HG03520 (cell line): Measurements from ENCODE around the gene GDPD2.
"Not testable (repeated sequence)": the region's sequence is repeated elsewhere in the genome, so short reads cannot be mapped to it uniquely, and the experiment has no call there.

ENCODE experiments used
- ATAC-seq: cut with Tn5 transposase; IDR thresholded peaks from one replicate; pipeline ENCODE4 v1.9.1; 2021; ENCODE audit warnings: mild to moderate bottlenecking, moderate library complexity; ENCODE audit not compliant: unreplicated experiment

Gene GDPD2, protein sequence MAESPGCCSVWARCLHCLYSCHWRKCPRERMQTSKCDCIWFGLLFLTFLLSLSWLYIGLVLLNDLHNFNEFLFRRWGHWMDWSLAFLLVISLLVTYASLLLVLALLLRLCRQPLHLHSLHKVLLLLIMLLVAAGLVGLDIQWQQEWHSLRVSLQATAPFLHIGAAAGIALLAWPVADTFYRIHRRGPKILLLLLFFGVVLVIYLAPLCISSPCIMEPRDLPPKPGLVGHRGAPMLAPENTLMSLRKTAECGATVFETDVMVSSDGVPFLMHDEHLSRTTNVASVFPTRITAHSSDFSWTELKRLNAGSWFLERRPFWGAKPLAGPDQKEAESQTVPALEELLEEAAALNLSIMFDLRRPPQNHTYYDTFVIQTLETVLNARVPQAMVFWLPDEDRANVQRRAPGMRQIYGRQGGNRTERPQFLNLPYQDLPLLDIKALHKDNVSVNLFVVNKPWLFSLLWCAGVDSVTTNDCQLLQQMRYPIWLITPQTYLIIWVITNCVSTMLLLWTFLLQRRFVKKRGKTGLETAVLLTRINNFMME

DNA sequence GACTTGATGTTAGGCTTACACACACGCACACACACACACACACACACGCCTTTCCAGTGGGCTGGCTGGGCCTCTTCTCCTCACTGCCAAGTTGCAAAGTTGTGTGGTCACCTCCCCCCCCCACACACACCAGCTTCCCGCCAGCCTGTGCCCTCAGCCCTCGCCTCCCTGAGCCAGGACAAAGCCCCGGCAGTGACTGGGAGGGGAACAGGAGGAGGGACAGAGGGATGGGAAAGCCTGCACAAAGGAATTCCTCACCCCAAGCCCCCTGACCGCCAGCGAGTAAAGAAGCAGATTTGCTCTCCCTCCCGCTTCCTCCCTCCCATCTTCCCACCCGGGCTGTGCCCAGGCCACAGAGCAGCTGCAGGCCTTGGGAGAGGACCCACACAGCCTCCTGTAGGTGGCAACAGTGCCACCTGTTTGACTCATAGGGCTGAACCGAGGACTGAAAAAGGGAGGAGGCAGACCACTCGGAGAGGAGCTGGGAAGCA is at the start of gene GDPD2:
Gene GDPD2 (plus strand): TSS at position 464 of the 491 bp plus-strand sequence. CDS start 1,671 bp downstream, outside the sequence.
- no peak for ATAC-seq

DNA sequence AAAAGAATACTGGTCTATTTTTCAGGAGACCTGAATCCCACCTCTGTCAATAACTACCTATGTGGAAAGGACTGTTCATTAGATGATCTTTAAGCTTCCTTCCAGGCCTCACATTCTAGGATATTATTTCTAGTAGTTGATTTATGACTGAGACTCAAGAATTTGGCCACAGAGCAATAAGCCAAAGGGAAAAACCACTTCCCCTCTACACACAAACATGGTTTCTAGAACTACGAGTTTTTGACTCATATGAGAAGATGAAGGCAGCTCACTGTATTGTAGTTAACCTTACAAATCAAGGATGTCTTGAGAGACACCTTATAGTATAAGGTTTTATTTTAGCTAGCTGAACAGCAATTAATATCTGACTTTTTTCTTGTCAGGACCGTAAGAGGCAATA is 36.9 kb upstream of the GDPD2 start:
- ATAC-seq = no peak

DNA sequence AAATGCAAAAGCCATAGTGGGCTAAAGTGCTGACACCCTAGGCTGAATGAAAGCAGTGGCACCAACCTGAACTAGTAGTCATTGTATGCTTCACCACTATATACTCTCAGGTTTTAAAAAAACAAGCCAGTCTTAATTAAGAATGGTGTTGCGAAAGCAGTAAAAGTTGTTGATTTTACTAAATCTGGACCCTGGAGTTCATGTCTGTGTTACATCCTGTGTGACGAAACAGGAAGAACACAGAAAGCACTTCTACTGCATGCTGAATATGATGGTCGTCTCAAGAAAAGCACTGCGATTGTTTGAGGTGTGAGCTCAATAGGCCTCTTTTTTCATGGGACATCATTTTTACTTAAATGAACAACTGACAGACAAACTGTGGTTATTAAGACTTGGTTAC is 24.2 kb upstream of the GDPD2 start:
- ATAC-seq = no peak

DNA sequence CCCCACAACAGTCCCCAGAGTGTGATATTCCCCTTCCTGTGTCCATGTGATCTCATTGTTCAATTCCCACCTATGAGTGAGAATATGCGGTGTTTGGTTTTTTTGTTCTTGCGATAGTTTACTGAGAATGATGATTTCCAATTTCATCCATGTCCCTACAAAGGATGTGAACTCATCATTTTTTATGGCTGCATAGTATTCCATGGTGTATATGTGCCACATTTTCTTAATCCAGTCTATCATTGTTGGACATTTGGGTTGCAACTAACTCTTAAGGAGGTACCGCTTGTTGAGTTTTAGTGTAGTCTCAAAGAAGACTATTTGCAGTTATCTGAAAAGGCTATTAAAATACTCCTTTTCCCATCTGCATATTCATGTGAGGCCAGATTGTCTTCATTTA is 22.9 kb upstream of the GDPD2 start:
- ATAC-seq = not testable (repeated sequence)

DNA sequence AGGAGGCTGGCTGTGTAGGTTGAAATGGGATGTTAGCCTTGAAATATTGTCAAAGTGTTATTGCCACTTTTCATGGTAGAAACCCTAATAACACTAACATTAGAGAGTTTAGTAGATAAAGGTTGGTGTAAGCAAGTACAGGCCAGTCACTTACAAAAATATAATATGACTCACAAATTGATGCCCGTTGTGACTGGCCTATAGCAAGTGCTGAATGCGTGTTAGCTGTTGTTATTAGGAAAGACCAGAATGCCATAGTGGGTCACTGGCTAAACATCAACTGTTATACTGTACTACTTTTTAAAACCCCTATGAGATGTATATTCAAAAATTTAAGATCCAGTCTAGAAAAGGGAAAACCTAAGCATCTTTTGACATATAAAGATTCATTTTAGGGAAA is 20.4 kb upstream of the GDPD2 start:
- no peak for ATAC-seq

DNA sequence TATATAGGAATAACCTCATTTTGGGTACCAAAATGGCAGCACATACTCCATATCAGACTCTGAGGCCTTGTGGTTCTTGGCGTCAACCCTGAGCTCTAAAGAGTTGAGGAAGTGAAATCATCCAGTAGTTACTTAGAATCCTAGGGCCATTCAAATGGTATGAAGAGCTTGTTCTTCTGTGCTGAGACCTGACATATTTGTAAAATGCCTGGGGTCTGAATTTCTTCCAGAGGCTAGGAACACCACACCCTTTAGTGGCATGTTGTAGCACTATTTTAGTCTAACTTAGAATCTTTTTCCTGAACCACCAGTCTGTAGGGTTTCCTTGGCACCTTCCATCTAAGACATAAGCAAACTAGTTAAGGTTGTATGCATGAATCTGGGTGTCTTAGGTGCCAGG is 18.1 kb upstream of the GDPD2 start:
- ATAC-seq = no peak

DNA sequence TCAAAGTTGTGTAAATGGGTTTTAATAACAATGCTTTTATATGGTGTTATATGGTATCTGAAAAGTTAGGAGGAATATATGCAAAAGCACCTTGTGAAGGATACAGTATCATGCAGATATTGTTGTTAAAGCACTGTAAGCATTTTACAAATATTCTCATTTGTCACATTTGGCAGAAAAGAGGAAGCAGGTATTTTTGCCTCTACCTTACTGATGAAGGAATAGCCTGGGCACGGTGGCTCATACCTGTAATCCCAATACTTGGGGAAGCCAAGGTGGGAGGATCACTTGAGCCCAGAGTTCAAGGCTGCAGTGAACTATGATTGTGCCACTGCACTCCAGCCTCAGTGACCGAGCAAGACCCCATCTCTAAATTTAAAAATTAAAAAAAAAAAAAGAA is 12.2 kb upstream of the GDPD2 start:
- no peak for ATAC-seq

DNA sequence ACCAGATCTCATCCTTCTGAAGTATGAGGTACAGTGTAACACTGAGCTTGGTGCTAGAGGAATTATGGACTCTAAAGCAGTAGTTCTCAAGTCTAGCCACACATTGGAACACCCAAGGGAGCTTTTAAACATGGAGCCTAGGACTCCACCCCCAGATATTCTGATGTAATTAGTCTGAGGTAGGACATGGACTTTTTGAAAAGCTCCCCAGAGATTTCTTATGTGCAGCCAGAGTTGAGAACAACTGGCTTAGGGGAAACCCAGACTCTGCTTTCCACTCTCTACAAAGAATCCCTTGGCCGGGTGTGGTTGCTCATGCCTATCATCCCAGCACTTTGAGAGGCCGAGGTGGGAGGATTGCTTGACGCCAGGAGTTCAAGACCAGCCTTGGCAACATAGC is 11.6 kb upstream of the GDPD2 start:
- ATAC-seq = no peak

DNA sequence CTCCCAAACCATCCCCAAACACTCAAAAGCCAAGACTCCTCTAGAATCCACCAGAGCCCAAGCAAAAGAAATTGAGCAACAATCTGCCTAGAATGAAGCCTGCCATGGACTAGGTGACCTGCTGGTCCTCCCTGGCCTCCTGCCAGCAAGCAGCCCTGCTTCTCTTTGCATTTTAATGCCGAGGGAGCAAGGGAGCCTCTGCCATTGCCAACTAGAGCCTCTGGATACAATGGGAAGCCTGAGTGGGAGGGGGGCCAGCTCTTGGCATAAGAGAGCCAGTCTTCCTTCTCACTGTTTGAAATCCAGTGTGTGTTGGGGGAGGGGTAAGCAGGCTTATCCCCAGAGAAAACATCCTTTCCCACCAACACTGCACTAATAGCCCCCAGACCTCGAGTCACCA is 1.5 kb upstream of the GDPD2 start:
- ATAC-seq = no peak

DNA sequence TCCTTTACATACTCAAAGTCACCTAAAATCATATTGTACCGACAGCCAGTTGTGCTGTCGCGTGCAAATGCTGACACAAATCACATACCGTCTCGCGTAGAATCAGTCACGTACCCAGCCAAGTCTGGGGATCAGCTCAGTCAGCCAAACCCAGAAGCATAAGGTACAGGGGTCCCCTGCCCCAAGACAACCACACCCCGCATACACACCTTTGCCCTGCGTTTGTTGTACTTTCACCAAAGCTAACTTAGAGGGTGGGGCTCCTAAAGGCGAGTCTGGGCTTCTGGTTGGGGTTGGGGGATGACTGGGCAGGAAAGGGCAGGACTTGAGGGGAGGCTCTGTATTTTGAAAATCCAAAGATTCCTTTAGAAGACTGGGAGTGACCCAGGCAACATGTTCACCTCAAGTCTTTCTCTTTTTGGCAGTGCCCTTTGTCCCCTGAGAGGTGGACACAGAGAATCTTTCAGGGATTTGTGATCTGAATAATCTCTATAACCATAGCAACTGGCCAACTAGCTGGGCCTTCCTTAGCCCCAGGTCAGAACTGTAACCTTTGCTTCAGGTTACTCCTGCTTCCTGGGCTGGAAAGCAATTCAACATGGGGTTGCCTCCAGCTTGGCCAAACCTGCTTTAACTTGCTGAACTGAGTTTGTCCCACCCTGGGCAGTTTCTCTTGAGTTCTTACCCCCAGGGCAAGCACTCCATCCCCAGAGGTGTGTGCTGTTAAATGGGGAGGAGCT is 992 bp downstream of the GDPD2 start:
- no peak for ATAC-seq

DNA sequence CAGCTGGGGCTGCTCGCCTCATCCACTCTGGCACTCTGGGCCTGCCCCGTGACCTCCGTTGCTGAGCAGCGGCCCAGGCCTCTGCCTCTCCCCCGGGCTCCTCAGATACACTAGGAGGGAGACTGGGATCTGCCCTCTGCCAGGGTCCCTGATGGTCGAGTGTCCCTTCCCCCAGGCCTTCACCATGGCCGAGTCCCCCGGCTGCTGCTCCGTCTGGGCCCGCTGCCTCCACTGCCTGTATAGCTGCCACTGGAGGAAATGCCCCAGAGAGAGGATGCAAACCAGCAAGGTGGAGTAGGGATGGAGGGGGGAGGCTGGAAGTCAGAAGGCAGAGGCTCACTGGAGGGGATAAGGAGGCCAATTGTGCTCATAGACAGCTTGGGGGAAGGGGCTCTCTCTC is 1.7 kb downstream of the GDPD2 start:
- ATAC-seq = no peak

DNA sequence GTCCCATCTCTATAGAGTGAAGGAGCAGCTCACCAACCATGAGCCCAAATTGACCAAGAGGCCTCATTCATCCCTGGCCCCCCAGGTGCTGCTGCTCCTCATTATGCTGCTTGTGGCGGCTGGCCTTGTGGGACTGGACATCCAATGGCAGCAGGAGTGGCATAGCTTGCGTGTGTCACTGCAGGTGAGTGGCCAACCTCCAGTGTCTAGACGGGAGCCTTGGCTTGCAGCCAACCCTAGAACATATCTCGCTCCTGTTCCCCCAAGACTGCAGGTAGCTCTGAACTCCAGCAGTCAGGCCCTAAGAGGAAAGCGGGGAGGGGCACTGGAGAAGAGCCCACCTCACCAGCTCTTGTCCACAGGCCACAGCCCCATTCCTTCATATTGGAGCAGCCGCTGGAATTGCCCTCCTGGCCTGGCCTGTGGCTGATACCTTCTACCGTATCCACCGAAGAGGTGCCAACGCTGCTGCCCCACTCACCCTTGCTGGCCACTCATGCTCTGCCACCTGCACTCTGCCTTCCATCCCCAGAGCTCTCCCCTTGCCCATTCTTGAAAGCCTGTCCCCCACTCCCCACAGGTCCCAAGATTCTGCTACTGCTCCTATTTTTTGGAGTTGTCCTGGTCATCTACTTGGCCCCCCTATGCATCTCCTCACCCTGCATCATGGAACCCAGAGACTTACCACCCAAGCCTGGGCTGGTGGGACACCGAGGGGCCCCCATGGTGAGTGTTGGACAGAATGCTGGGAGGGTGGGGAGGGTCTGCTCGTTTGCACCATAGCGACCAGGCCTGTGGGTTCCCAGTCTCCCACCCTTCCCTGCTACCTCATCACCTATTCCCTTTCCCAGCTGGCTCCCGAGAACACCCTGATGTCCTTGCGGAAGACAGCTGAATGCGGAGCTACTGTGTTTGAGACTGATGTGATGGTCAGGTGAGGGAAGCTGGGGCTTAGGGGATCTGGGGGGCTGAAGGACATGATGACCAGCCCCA is 3.5 kb downstream of the GDPD2 start:
- ATAC-seq = no peak

DNA sequence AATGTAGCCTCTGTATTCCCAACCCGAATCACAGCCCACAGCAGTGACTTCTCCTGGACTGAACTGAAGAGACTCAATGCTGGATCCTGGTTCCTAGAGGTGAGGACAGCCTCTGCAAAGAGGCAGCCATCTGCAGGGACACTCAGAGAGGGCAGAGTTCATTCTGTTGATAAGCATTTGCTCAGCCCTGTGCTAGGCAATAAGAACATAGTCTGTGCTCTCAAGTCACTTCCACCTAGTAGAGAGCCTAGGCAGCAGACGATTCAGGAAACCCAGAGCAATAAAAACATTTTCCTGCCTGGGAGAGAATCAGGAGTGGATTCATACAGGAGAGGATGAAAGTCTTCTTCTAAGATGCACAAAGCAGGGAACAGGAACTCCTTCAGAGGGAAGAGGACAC is 4.3 kb downstream of the GDPD2 start:
- no peak for ATAC-seq

DNA sequence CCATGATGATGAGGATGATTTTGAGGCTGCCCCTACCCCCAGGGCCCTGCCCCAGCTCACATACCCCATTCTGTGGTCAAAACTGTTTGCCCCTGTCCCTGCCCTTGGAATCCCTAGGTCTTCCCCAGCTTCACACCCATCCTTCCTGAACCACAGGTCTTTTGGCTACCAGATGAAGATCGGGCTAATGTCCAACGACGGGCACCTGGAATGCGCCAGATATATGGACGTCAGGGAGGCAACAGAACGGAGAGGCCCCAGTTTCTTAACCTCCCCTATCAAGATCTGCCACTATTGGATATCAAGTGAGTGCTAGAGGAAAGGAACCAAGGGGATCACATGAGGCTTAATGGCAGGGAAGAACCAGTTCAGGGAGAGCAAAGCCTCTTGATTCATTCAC is 6.6 kb downstream of the GDPD2 start:
- no peak for ATAC-seq

DNA sequence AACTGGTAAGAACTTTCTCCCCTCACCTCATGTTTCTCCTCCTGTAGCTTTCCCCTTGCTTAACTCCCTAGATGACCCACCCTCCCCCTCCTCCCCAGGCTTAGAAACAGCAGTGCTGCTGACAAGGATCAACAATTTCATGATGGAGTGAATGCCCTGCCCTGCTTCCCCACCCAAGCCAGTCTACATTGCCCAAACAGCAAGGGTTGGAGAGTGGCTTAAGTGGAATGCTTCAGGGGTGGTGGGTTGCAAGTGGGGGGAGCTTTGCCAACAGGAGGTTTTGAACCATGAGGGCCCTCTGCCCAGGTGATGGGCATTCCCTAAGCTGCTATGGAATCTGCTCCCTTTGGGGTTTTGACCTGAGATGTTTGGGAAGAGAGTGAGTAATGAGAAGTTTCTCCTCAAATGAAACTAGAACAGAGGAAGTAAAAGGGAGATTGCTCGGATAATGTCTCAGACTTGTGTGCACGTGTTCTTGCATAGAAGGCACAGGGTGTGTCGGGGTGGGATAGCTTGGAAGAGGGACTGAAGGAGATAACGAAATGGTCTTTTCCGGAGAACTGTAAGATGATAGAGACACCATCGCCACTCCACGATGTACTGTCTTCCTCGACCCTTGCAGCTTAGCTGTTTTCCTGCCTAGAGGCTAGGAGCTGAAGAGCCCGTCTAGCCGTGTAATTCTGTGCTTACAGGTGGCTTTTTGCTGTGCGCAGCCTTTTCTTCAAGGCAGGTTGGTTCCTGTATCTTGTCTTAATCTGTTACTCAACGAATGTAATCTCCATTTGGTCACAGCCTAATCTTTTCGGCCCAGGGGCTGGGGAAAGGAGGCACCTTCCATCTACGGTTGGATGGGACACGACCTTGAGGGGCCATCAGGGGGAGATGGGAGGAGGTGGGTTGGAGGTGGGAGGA is 10.1 kb downstream of the GDPD2 start:
- ATAC-seq = peak; percentile 8

DNA sequence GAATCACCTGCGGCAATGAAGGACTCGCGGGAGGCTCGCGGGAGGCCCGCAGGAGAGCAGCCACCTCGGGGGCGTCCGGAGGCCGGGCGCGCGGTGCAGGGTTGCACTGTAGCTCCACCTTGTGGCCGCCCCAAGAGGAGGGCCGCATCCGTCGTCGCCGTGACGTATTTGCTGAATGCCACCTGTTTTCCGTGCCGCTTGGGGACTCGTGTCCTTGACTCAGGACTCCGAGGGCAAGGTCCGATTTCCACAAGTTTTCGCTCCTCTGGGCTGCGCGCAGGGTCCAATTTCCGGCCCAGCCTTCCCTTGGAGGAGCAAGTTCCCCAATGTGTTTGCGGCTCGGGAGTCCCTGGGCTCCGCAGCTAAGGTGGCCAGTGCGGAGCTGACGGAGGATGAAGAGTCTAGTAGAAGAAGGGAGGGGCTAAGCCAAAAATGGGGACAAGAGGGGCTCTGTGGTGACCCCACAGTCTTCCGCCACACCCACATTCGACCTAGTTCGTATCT is 10.8 kb downstream of the GDPD2 start:
- peak; percentile 65 for ATAC-seq

DNA sequence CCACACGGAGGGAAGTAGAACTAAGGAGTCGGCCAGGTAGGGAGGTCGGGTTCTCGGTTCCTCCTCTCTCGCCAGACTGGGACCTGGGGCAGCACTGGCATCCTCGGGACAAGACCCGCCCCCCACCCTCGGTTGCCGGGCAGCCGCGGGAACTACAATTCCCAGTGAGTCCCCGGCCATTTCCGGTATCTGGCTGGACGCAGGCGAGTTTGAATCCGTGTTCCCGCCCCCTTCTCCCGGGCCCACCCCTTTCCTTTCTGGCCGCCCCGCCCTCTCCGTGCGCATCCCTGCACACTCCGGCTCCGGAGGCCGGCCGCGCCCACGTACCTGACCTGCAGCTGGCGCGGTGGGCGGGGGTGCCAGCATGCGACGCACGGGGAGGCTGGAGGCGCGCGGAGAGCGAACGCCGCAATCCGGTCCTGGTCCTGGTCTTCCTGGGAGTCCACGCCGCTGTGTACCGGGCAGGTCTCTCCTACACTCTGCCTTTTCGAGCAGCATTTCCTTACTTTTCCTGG is 11.3 kb downstream of the GDPD2 start:
- peak; percentile 37 for ATAC-seq

DNA sequence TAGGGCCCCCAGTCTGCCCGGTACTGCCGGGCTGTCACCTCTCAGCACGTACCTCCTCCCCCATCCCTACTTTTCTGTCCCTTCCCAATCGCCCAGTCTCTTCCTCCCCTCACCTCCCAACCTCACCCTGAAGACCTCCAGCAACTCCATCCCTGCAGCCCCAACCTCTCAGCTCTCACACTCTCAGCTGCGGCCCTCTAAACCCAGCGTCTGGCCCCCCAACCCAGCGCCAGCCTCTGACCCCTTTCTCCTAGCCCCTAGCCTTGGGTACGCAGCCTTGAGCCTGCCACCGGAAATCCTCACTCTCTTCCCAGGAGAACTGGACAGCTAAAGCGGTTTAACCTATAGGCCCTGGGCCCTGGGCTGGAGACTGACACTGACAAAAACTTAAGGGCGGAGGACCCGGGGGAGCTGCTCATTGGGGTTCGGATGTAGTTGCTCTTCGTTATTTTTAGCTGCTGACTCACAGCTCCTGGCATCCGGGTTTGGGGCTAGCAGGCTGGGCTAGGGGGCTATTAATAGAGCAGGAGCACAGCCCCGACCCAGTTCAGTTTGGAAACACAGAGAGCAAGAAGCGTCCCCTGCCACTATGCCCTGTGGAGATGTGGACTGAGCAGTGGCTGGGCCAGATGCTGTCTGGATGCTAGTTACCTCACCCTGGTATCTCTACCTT is 11.9 kb downstream of the GDPD2 start:
- no peak for ATAC-seq

DNA sequence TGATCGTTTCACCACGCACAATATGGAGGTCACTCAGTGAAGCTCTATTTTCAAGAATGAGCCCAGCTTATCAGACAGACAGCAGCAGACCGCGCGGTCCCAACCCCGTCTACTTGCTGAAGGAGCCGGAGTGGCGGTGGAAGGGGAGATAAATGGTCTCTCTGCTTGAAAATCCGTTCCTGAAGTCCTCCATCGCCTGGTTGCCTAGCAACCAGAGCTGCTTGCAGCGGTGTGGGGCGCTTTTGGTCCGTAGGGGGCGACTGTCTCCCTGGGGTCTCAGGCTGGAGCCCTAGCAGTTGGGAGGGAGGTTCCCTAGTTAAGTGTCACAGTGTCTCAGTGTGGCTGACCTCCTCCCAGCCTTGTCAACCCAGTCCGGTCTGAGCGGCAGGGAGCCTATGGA is 13.2 kb downstream of the GDPD2 start:
- no peak for ATAC-seq
